IMR-90 (cell line): ENCODE results near the gene PHC2. TPM values are rescaled to one million over a fixed set of nuclear protein-coding genes. Genes with fewer than 3 reads are reported as not detected.

Source experiments
- ATAC-seq: fragments of 200-7000 bp; cut with Tn5 transposase; 2 replicates; pipeline ENCODE4 v1.9.1; 2020; ENCODE audit warnings: low read depth, mild to moderate bottlenecking, moderate library complexity
- BruUV-seq: library from RNA; stranded (reverse); fragments of 400-500 nt; replicated peaks from 2 replicates; lab custom pipeline; 2021; lab: Mats Ljungman, UMichigan
- CTCF ChIA-PET: fragments of 300-600 bp; formaldehyde crosslinking; extraction: SDS; loops from one replicate; lab custom pipeline; 2021; ENCODE audit warnings: antibody characterized with exemption; lab: Yijun Ruan, JAX
- POLR2A ChIA-PET: fragments of 300-600 bp; sonication (Branson Sonifier 250); formaldehyde crosslinking; loops from one replicate; lab custom pipeline; 2022; ENCODE audit warnings: antibody characterized with exemption; ENCODE audit not compliant: unreplicated experiment; lab: Charles Lee
- DNase-seq: peaks from one replicate; pipeline ENCODE4 v3.0.0; 2013
- H2AFZ ChIP-seq: replicated peaks from 2 replicates; pipeline ENCODE3; 2013; ENCODE audit warnings: low read length, mild to moderate bottlenecking; ENCODE audit not compliant: poor library complexity
- H2AK5ac ChIP-seq: 2 replicates; pipeline ENCODE4 v1.6.1; 2013; ENCODE audit warnings: low read depth, low read length, inconsistent platforms
- H2AK9ac ChIP-seq: replicated peaks from 2 replicates; pipeline ENCODE3; 2013; ENCODE audit warnings: mild to moderate bottlenecking, low read depth, low read length, moderate library complexity; ENCODE audit not compliant: poor library complexity
- H2BK120ac ChIP-seq: 2 replicates; pipeline ENCODE4 v1.6.1; 2013; ENCODE audit warnings: low read depth, low read length, inconsistent platforms
- H2BK15ac ChIP-seq: 3 replicates; pipeline ENCODE4 v1.6.1; 2013; ENCODE audit warnings: low read depth, low read length, inconsistent platforms
- H2BK20ac ChIP-seq: 2 replicates; pipeline ENCODE4 v1.6.1; 2013; ENCODE audit warnings: low read depth, mild to moderate bottlenecking, inconsistent platforms, low read length, moderate library complexity
- H2BK5ac ChIP-seq: 2 replicates; pipeline ENCODE4 v1.6.1; 2013; ENCODE audit warnings: mild to moderate bottlenecking, low read depth, low read length, inconsistent platforms; ENCODE audit not compliant: poor library complexity, severe bottlenecking
- H3K14ac ChIP-seq: replicated peaks from 2 replicates; pipeline ENCODE4 v1.6.1; 2013; ENCODE audit warnings: low read depth, low read length, inconsistent platforms
- H3K18ac ChIP-seq: 2 replicates; pipeline ENCODE4 v1.6.1; 2013; ENCODE audit warnings: low read depth, low read length, control low read depth
- H3K23ac ChIP-seq: 2 replicates; pipeline ENCODE4 v1.6.1; 2013; ENCODE audit warnings: low read depth, low read length, inconsistent platforms
- H3K27ac ChIP-seq: 2 replicates; pipeline ENCODE4 v1.5.1; 2013; ENCODE audit warnings: mild to moderate bottlenecking, control low read depth, low read length; ENCODE audit not compliant: insufficient read depth
- H3K27me3 ChIP-seq: 2 replicates; pipeline ENCODE4 v1.6.1; 2013; ENCODE audit warnings: low read length; ENCODE audit not compliant: control insufficient read depth, insufficient read depth
- H3K36me3 ChIP-seq: 2 replicates; pipeline ENCODE4 v1.6.1; 2013; ENCODE audit warnings: low read length, mixed read lengths; ENCODE audit not compliant: control insufficient read depth, insufficient read depth
- H3K4ac ChIP-seq: 2 replicates; pipeline ENCODE4 v1.6.1; 2013; ENCODE audit warnings: low read depth, low read length, inconsistent platforms
- H3K4me1 ChIP-seq: 2 replicates; pipeline ENCODE4 v1.6.1; 2013; ENCODE audit warnings: low read length, mixed read lengths; ENCODE audit not compliant: control insufficient read depth, insufficient read depth
- H3K4me2 ChIP-seq: 2 replicates; pipeline ENCODE4 v1.6.1; 2013; ENCODE audit warnings: low read depth, mild to moderate bottlenecking, control low read depth, low read length, moderate library complexity
- H3K4me3 ChIP-seq: 2 replicates; pipeline ENCODE4 v1.5.1; 2013; ENCODE audit warnings: low read depth, mild to moderate bottlenecking, control low read depth, low read length, moderate library complexity; ENCODE audit not compliant: insufficient read depth
- H3K56ac ChIP-seq: 2 replicates; pipeline ENCODE4 v1.6.1; 2013; ENCODE audit warnings: low read length, inconsistent platforms; ENCODE audit not compliant: insufficient read depth; ENCODE audit errors: extremely low read depth
- H3K79me1 ChIP-seq, 2 experiments: 2 replicates each; pipeline ENCODE4 v1.6.1; 2013; ENCODE audit warnings: low read length in 2 of 2, inconsistent platforms in 1 of 2, low read depth in 1 of 2
- H3K9ac ChIP-seq: 2 replicates; pipeline ENCODE4 v1.6.1; 2013; ENCODE audit warnings: low read depth, low read length, control low read depth
- H3K9me1 ChIP-seq: 2 replicates; pipeline ENCODE4 v1.6.1; 2013; ENCODE audit warnings: low read length, inconsistent platforms; ENCODE audit not compliant: insufficient read depth
- H3K9me3 ChIP-seq: 2 replicates; pipeline ENCODE4 v1.6.1; 2013; ENCODE audit warnings: low read length; ENCODE audit not compliant: control insufficient read depth, insufficient read depth
- H4K20me1 ChIP-seq: 2 replicates; pipeline ENCODE4 v1.6.1; 2013; ENCODE audit warnings: low read length, inconsistent platforms; ENCODE audit not compliant: insufficient read depth
- H4K5ac ChIP-seq: 2 replicates; pipeline ENCODE4 v1.6.1; 2013; ENCODE audit warnings: mild to moderate bottlenecking, low read depth, low read length, control low read depth
- H4K8ac ChIP-seq, 2 experiments: 2 replicates each; pipeline ENCODE4 v1.6.1; 2013; ENCODE audit warnings: low read depth in 2 of 2, low read length in 2 of 2, control low read depth in 1 of 2, inconsistent platforms in 1 of 2
- H4K91ac ChIP-seq: 2 replicates; pipeline ENCODE4 v1.6.1; 2013; ENCODE audit warnings: low read depth, low read length, inconsistent platforms; ENCODE audit not compliant: insufficient read depth
- BHLHE40 ChIP-seq: fragments of 150-350 bp; IDR thresholded peaks from 2 replicates; pipeline ENCODE4 v1.6.1; 2016; ENCODE audit warnings: mild to moderate bottlenecking, low read depth, low read length
- CTCF ChIP-seq: conservative IDR thresholded peaks from 2 replicates; pipeline ENCODE4 v1.5.1; 2012; ENCODE audit warnings: mild to moderate bottlenecking, low read depth, low read length, improper control_type of control experiment
- WGBS, 2 experiments: methylation state at CpG; one replicate each; pipeline versions ENCODE4 v1.1.5 to v1.1.7; 2013; ENCODE audit warnings: missing lambda C conversion rate in 2 of 2; ENCODE audit not compliant: insufficient read length in 1 of 2; ENCODE audit errors: extremely low coverage in 2 of 2; 5-methylcytosine and 5-hydroxymethylcytosine counted together
- dilution Hi-C: fragments of 300-500 bp; cut with HindIII; formaldehyde crosslinking; loops from one replicate; pipeline ENCODE4 v1.14.3; 2018; ENCODE audit warnings: low sequenced_read_pairs; ENCODE audit not compliant: unreplicated experiment
- in situ Hi-C: fragments of 300-500 bp; cut with MboI; formaldehyde crosslinking; loops from 3 replicates; pipeline ENCODE4 v1.14.3; 2019; ENCODE audit warnings: low sequenced_read_pairs, inconsistent platforms, mixed read lengths
- intact Hi-C: fragments of 100-400 bp; cut with micrococcal nuclease; formaldehyde crosslinking; loops from 2 replicates; pipeline ENCODE4 v1.10.0; 2022
- polyA plus RNA-seq, 3 experiments: library from polyadenylated mRNA; depleted of rRNA; stranded (reverse); fragments of >200 nt; gene quantifications; 2 replicates each; pipeline ENCODE4 v1.2.3, GENCODE V29; 2012; ENCODE audit warnings: low replicate concordance in 1 of 3
- total RNA-seq: library from RNA; depleted of rRNA; stranded (reverse); fragments of >200 nt; gene quantifications from 2 replicates; pipeline ENCODE4 v1.2.3, GENCODE V29; 2012

The PHC2 gene
- total and polyA plus RNA-seq, 2 of the 4 experiments (the other 2 are of a cell fraction): 46.4 to 98.1 TPM

DNA sequence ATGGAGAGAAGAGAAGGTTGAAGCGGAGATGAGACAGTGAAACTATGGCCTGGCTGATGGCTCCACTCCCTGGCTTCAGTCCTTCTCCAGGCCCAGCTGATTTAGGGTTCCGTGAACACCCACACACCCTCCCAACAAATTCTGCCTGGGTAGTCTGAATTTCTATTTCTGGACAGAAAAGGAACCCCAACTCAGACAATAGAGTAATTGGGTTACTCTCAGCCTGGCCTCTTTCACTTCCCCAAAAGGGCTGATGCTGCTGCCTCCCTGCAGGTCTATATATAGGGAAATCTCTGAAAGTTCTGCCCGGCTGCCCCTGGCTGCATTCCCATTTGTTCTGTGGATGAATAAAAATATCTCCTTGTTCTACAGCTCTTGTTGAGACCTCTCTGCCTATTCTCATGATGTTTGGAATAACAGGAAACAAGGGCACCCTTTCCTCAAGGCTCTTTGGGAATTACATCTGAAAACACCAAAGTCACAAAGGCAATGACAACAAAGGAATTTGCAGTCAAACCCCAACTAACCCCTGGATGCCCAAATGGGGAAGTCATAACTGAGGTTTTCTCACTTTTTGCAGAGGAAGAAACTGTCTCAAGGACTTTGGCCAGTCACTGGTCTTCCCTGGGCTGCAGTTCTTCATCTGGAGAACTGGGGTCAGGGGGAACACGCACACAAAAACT is 30.2 kb upstream of the PHC2 start:
- peak overlapping the region; percentile 56; the same call in 1 of the 2 replicates for H3K14ac ChIP-seq

More for the DNA sequence above, 30.2 kb upstream of the PHC2 start:
- Histone ChIP-seq H3K23ac (no peak overlapping the region), H3K56ac (no peak overlapping the region), H2BK5ac (no peak overlapping the region), H3K4me1 (peaks cover 11% of the 10 kb centered on the region), H4K5ac (no peak overlapping the region), H3K27me3 (no peaks in the 10 kb centered on the region), H3K79me1 (peaks cover 0 to 2% of the 10 kb centered on the region in 2 experiments; a peak in 1 of 4 replicates), H3K9ac (no peak overlapping the region), H2BK20ac (no peak overlapping the region), H3K4ac (no peak overlapping the region), H4K91ac (no peak overlapping the region), H3K18ac (no peak overlapping the region), H4K8ac (no peak overlapping the region), H2BK15ac (no peak overlapping the region), H3K4me3 (no peak overlapping the region), H4K20me1 (peaks cover 4% of the 10 kb centered on the region; the same call in 1 of the 2 replicates), H3K4me2 (no peak overlapping the region), H3K9me3 (no peaks in the 10 kb centered on the region), H2BK120ac (no peak overlapping the region), H2AK9ac (peak overlapping the region; percentile 5), H2AK5ac (no peak overlapping the region; the same call in 1 of the 2 replicates), H3K9me1 (peaks cover 16% of the 10 kb centered on the region), H3K36me3 (no peaks in the 10 kb centered on the region), H2AFZ (no peak overlapping the region), H3K27ac (no peak overlapping the region)
- dilution Hi-C loops: no loop called here
- no TSS peak for BruUV-seq
- intact Hi-C loops: no loop called here
- WGBS, 2 experiments: 100% methylated on average over 1 of the region's 4 CpGs; no CpG with 5 or more reads in 1 of the 2 experiments
- TF ChIP-seq CTCF (no peak), BHLHE40 (no peak)
- CTCF ChIA-PET: no interaction called here
- ATAC-seq: no peak
- POLR2A ChIA-PET: no interaction called here
- no peak for DNase-seq
- in situ Hi-C loops: loop anchor here (10.0 kb wide), 2 partner anchors 326 to 366 kb away; no protein-coding TSS in a partner anchor
